ENCODE data around the gene CYTH4.
A peak's percentile ranks its signal among the peaks of the same experiment; 100 is the strongest.

Gene CYTH4

DNA sequence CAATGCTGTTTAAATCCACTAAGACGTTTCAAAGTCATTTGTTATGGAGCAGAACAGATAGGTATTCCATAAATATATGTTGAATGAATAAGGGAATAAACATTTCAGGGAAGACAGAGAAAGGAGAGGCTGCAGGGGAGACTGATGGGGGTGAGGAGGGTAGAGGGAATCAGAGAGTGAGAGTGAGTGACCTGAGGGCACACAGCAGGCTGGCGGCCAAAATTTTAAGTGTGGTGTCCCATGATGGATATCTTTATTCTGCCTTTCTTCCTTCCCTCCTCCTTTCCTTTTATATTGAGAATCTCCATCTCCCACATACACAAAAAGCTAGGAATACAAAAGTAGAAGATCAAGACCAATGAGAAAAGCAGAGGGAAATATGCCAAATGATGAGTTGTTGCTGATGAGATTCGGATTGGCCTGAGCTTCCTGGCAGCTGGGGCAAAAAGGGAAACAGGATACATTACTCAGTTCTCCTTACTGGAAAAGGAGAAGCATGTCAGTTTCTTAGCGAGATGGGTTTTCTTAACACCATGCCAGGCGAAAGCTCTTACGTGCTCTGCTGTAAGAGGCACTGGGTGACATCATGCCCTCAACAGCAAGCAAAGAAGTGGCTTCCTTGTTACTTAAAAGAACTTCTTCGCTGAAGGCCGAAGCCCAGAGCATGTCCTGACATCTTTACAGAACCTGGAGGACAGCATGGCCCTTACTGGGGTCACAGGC, 11.2 kb upstream of the CYTH4 start:
- DNase-seq = peak in 1 of 2 donors; percentile 65

DNA sequence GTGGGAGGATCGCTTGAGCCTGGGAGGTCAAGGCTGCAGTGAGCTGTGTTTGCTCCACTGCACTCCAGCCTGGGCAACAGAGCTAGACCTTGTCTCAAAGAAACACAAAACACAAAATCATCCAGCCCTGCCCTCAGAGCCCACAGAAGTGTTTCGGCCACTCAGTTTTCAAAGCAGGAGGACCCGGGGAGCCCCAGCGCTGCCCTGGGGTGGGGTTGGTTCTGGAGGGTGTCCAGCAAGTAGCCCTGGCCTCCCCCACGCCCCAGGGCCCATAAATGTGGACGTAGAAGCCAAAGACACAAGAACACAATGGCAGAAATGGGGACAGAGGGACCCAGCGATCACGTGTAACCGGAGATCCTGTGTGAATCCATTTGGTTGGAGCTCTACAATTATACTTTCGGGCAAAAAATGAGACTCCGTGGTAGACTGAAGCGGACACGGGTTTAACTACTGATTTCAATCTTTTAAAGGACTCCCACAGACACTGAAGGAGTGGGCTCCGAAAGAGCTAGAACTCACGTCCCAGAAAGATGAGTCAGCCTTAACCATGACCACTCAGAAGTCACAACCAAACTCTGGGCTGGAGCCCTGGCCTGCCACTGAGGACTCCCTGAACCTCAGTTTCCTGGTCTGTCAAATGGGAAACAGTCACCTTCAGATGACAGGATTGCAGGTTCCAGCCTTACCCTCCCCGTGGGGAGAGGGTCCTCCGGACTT, 9.0 kb upstream of the CYTH4 start:
- no peak for DNase-seq

- no peak for DNase-seq
Observed at GRCh38 chr22:37273846-37274225, 8.5 kb upstream of the CYTH4 start.

DNA sequence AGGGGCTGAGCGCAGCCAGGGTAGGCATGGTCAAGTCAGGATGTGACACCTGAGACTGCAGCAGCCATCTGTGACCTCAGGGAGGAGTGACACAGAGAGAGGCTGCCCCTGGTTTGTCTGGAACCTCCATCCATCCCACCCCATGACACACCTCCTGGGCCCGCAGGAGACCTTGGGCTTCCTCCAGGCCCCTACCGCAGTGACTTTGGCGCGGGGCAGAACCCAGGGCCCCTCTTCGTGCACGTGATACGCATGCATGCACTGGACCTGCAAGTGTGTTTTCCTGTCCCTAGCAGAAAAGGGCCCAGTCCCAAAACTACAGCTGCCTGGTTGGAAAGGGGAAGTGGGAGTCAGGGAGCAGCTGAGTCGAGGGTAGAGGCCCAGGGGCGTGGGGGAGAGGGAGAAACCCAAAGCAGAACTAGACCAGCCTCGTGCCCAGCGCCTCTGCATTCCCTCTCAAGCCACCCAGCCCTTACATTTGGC, 7.9 kb upstream of the CYTH4 start:
- peak in 1 of 2 donors; percentile 56 for DNase-seq

DNA sequence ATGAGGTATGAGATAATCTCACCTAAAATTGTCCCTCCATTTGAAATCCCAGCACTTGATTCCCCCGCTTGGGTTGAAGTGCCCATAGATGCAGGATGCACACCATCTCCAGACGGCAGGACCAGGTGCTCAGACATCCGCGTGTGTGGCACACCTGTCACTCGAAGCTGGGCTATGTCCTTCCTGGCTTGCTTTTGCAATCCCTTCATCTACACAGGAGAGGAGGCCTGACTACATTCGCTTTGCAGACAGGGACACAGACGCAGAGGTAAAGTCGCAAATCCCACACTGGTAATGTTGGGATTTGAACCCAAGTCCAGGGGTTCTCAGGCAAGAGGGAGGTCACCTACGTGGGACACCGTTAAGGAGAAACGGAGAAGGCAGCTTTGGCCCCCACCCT, 7.2 kb upstream of the CYTH4 start:
- DNase-seq = no peak

GRCh38 chr22:37275622-37276021, 6.7 kb upstream of the CYTH4 start:
- DNase-seq = no peak

GRCh38 chr22:37276776-37277175, 5.5 kb upstream of the CYTH4 start:
- DNase-seq = no peak

GRCh38 chr22:37277384-37277783, 4.9 kb upstream of the CYTH4 start:
- no peak for DNase-seq

- DNase-seq = no peak
Observed at GRCh38 chr22:37278261-37278660, 4.0 kb upstream of the CYTH4 start.

DNA sequence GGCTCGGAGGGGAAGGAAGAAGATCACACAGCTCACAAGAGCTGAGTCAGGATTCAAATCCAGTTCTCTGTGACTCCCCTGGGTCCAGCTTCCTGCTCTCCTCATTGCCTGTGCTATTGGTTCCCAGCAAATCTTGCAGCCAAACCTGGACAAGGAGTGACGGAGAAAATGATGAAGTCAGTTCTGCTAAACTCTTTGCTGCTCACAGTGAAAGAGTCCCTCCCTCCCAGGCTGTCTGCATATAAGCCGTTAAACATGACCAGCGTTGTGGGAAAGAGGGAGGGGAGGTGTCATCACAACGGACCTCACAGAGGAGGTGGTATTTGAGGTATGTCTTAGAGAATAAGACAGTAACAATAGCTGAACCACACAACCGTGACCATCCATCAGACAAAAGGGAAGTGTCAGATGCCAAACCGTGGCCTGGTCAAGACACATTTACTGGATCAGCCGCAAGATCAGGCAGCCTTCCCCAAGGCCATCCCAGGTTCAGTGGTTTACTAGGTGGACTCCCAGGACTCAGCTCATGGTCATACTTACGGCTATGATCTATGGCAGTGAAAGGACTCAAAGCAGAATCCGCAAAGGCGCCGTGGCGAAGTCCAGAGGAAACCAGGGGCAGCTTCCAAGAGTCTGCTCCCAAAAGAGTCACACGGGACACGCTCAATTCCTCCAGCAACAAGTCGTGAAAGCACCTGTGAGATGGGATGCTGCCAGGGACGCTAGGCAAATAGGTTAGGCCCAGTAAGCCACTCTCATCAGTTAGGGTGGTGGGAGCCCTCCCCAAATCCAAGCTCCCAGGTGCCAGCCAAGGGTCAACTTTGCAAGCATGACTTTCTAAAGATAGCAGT, 2.8 kb upstream of the CYTH4 start:
- no peak for DNase-seq

DNA sequence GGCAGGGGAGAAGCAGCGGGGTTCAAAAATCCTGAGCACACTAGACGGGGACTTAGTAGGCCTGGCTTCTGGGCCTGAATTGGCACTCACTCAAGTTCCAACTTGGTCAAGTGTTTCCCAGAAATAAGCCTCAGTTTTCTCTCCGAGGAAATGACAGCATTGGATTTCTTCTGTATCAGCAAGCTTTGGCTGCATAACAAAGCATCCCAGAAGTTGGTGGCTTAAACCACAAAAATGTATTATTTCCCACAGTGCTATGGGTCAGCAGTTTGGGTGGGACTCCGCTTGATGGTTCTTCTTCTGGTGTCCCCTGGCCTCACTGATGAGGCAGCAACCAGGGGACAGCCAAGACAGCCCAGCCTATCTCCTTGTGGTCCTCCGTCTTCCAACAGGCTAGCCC, 1.6 kb upstream of the CYTH4 start:
- DNase-seq = no peak

GRCh38 chr22:37281195-37281594, 1.1 kb upstream of the CYTH4 start:
- no peak for DNase-seq

GRCh38 chr22:37281646-37282384, 493 bp upstream of the CYTH4 start:
- no peak for DNase-seq

- DNase-seq = peak; percentile 36 to 55
Observed at GRCh38 chr22:37283393-37283937, 1.2 kb downstream of the CYTH4 start.

GRCh38 chr22:37284126-37284804, 2.0 kb downstream of the CYTH4 start:
- peak in 1 of 2 donors; percentile 32 for DNase-seq

DNA sequence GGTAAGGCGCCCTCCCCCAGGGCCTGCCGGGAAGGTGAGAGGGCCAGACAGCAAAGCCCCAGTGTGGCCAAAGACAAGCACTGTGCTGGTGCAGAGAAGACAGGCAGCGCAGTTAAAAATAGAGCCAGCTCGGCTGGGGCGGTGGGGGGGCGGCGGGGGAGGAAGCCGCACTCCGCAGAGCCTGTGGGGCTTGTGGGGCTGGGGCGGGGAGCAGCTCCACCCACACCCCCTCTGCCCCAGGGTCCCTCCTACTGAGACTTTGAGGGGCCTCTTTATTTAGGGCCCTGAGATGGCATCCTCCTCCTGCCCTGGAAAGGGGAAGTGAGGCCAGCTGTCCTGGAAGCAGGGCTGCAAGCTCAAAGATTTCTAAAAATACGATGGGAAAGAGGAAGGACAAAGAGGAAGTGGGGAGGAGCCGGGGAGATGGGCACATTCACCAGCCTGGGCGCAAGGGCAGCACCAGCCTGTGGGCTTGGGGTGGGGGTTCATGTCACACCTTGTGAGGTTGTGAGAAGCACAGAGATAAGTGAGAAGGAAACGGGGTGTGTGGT, 2.6 kb downstream of the CYTH4 start:
- DNase-seq = peak; percentile 59 to 82

- DNase-seq = no peak
Observed at GRCh38 chr22:37285937-37286336, 3.6 kb downstream of the CYTH4 start.

DNA sequence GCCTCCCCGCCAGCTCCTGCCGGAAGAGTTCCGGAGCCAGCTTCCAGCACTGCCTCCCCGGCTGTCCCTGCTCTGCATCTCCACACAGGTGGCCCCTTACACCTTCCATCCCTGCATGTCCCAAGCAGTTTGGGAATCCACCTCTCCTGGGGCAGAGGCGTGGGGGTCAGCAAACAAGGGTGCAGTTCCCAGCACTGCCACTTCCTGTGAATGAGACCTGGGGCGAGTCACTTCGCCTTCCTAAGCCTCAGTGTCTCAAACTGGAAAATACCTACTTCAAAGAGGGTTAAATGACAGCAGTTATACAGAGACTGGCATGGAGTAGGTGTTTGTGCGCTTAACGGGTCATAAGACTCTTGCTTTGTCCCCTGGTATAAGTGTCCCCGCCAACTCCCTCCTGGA, 5.2 kb downstream of the CYTH4 start:
- DNase-seq = no peak

DNA sequence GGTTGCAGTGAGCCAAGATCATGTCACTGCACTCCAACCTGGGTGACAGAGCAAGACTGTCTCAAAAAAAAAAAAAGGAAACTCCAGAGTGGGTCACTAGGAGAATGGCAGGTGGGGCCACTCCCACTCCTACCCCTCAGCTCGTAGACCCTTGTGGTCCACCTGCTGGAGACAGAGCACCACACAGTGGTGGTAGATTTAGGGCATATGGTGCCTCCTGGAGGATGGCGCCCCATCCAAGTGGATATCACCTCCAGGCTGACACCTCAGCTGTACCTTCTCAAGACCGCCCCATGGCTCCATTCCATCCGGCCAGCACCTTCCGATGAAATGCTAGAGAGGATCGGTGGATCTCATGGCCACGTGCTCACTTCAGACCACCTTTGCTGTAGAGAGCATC, 6.2 kb downstream of the CYTH4 start:
- DNase-seq = no peak

GRCh38 chr22:37289156-37289735, 6.9 kb downstream of the CYTH4 start:
- no peak for DNase-seq

DNA sequence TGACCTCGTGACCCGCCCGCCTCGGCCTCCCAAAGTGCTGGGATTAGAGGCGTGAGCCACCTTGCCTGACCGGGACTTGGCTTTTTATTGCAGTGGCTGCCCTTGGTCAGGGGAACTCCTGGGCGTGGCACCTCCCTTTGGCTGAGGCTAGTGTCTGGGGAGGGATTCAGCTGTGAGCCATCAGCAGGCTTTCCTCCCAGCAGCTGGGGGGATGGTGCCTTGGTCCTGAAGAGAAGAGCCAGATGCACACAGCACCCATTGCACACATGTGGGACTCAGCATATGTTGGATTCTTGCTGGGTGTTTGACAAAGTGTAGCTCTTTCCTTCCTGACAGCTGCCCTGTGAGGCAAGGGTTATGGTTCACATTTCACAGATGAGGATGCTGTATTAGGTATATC, 8.4 kb downstream of the CYTH4 start:
- no peak for DNase-seq
